Calu3 (cell line): ENCODE measurements around the gene OPN4. TPM values are rescaled to one million over a fixed set of nuclear protein-coding genes. Genes with fewer than 3 reads are reported as not detected.

Experiments used
- BruUV-seq: library from RNA; stranded (reverse); fragments of 400-500 nt; replicated peaks from 2 replicates; lab custom pipeline; 2021; lab: Mats Ljungman, UMichigan
- CTCF ChIA-PET: fragments of 300-600 bp; sonication (Branson Sonifier 250); formaldehyde crosslinking; loops from one replicate; lab custom pipeline; 2022; ENCODE audit warnings: antibody characterized with exemption; lab: Charles Lee
- DNase-seq: peaks from one replicate; pipeline ENCODE4 v3.0.0; 2022
- H3K27ac Mint-ChIP-seq: one replicate; pipeline ENCODE4 v1.8.0; 2022; ENCODE audit warnings: mixed read lengths; ENCODE audit not compliant: unreplicated experiment
- H3K27me3 Mint-ChIP-seq: one replicate; pipeline ENCODE4 v1.8.0; 2022; ENCODE audit warnings: mixed read lengths; ENCODE audit not compliant: unreplicated experiment
- H3K36me3 Mint-ChIP-seq: one replicate; pipeline ENCODE4 v1.8.0; 2022; ENCODE audit warnings: mild to moderate bottlenecking, moderate library complexity, mixed read lengths; ENCODE audit not compliant: insufficient read depth, unreplicated experiment
- H3K4me1 Mint-ChIP-seq: one replicate; pipeline ENCODE4 v1.8.0; 2022; ENCODE audit warnings: mild to moderate bottlenecking, low read depth, mixed read lengths; ENCODE audit not compliant: unreplicated experiment
- H3K4me3 Mint-ChIP-seq: one replicate; pipeline ENCODE4 v1.8.0; 2022; ENCODE audit warnings: mild to moderate bottlenecking, low read depth, moderate library complexity, mixed read lengths; ENCODE audit not compliant: unreplicated experiment
- H3K9me3 Mint-ChIP-seq: one replicate; pipeline ENCODE4 v1.8.0; 2022; ENCODE audit warnings: low read depth, mixed read lengths; ENCODE audit not compliant: unreplicated experiment
- CTCF ChIP-seq: fragments of 200-600 bp; IDR thresholded peaks from one replicate; pipeline ENCODE4 v1.8.0; 2022; ENCODE audit warnings: antibody characterized with exemption; ENCODE audit not compliant: unreplicated experiment
- intact Hi-C: fragments of 100-400 bp; cut with micrococcal nuclease; formaldehyde crosslinking; loops from one replicate; pipeline ENCODE4 v1.10.0; 2022; ENCODE audit not compliant: unreplicated experiment
- total RNA-seq: library from RNA; stranded (reverse); gene quantifications from 2 replicates; pipeline ENCODE4 v1.2.3, GENCODE V29; 2022

OPN4 gene
- total RNA-seq, 1 experiment from 2014 or later: not detected

DNA sequence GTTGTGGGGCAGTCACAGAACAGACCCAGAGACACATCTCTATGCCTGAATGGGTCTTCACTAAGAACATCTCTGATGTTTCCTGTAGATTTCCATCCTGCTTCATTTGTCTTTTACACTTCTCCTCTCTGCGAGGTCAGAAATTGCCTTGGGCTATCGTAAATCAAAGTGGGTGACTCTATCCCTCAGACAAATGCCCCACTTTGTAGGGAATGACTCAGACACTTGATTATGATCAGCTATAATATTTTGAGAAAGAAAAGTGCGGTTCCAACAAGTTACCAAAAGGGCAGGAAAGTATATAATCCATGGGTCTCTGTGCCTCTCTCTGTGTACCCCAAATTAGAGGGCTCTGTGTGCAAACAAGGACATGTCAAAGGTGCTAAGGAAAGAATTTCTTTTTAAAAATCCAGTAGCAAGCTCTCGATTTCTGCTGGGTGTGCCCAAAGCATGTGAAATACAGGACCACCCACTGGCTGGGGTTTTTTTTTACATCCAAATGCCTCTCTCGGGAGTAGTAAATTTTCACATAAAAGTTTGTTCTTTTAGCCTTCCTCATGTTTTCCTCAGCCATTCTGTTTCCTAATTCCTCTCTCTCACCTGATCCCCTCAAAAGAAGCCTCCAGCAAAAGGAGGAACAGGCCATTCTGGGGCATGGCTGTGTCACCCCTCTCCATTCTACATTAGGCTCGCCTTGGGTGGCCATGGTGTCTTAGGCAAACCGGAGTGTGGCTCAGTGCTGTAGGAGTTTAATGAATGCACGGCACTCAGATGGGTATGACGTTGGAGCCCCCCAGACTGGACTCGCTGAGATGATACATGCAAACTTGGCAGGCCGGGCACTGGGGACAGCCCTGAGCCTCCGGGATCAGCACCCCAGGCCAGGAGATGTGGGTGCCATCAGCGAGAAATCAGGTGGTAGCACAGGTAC lies 6.3 kb upstream of the OPN4 start:
- H3K36me3 Mint-ChIP-seq: no peaks in the 10 kb centered on the region
- TF ChIP-seq CTCF: no peak
- no peaks in the 10 kb centered on the region for H3K4me1 Mint-ChIP-seq
- DNase-seq: no peak
- no peaks in the 10 kb centered on the region for H3K9me3 Mint-ChIP-seq
- CTCF ChIA-PET: no interaction called here
- H3K27ac Mint-ChIP-seq: no peak overlapping the region
- no peaks in the 10 kb centered on the region for H3K27me3 Mint-ChIP-seq
- no peak overlapping the region for H3K4me3 Mint-ChIP-seq
- no TSS peak for BruUV-seq
- intact Hi-C loops: no loop called here

GRCh38 chr10:86648704-86649427 lies 5.5 kb upstream of the OPN4 start:
- Mint-ChIP-seq H3K4me1 (no peaks in the 10 kb centered on the region), H3K27ac (no peak overlapping the region), H3K36me3 (no peaks in the 10 kb centered on the region), H3K9me3 (no peaks in the 10 kb centered on the region), H3K4me3 (no peak overlapping the region), H3K27me3 (no peaks in the 10 kb centered on the region)
- TF ChIP-seq CTCF: no peak
- DNase-seq: no peak
- intact Hi-C loops: no loop called here
- CTCF ChIA-PET: no interaction called here
- BruUV-seq: no TSS peak

DNA sequence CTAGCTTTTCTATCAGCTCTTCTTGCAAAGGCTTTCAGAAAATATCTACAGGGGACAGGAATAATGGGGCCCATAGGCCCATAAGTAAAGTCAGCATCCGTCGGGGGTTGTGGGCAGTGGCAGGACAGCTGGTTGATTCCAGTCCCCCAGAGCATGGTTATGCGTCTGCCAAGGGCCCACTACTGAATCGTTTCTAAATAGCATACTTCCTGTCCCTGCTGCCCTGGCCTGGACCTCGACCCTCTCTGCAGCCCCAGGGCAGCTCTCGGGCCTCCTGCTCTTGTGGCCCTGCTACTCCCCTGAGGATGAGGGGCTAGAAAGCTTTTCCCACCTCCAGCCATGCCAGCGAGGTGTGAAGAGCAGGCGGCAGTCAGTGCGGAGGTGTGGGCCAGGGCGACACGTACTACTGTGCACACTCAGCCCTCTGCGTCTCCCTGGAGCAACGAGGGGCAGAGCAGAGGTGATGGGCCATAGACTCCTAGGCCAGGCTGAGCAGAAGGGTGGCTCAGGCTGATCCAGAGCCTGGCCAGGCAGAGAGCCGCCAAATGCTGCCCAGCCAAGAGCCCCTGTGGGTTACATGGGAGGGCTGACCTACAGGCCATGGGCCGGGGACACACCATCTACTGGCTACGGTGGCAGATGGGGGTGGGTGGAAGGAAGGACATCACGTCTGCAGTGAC lies 4.7 kb upstream of the OPN4 start:
- DNase-seq: no peak
- Mint-ChIP-seq H3K4me3 (no peak overlapping the region), H3K9me3 (no peaks in the 10 kb centered on the region), H3K36me3 (no peaks in the 10 kb centered on the region), H3K27me3 (no peaks in the 10 kb centered on the region), H3K27ac (no peak overlapping the region), H3K4me1 (no peaks in the 10 kb centered on the region)
- no TSS peak for BruUV-seq
- intact Hi-C loops: no loop called here
- CTCF ChIA-PET: no interaction called here
- TF ChIP-seq CTCF: no peak

GRCh38 chr10:86650151-86650550 lies 4.2 kb upstream of the OPN4 start:
- no TSS peak for BruUV-seq
- CTCF ChIA-PET: no interaction called here
- DNase-seq: no peak
- intact Hi-C loops: no loop called here
- Mint-ChIP-seq H3K27ac (no peak overlapping the region), H3K36me3 (no peaks in the 10 kb centered on the region), H3K9me3 (no peaks in the 10 kb centered on the region), H3K27me3 (no peaks in the 10 kb centered on the region), H3K4me3 (no peak overlapping the region), H3K4me1 (no peaks in the 10 kb centered on the region)
- no peak for TF ChIP-seq CTCF
